GM10266 (cell line): Measurements from ENCODE around the gene RHBDL1.

Experiments
- DNase-seq: peaks from one replicate; pipeline ENCODE4 v3.0.0; 2012; ENCODE audit errors: extremely low spot score
- CTCF ChIP-seq: IDR thresholded peaks from 2 replicates; pipeline ENCODE4 v1.5.1; 2012; ENCODE audit warnings: mild to moderate bottlenecking, low read depth; ENCODE audit not compliant: control insufficient read depth, insufficient read depth; ENCODE audit errors: missing control alignments

Gene RHBDL1

GRCh38 chr16:717450-718245 lies 42.2 kb downstream of the RHBDL1 start:
- DNase-seq, result no peak
- TF ChIP-seq CTCF, result no peak

GRCh38 chr16:718389-718788 lies 42.9 kb downstream of the RHBDL1 start:
- DNase-seq, result no peak
- TF ChIP-seq CTCF, result no peak

- no peak for TF ChIP-seq CTCF
- DNase-seq, result no peak
Measured at GRCh38 chr16:718922-719321, 43.5 kb downstream of the RHBDL1 start.

GRCh38 chr16:719815-720446 lies 44.5 kb downstream of the RHBDL1 start:
- no peak for DNase-seq
- TF ChIP-seq CTCF, result peak; percentile 37

- peak; percentile 50 for TF ChIP-seq CTCF
- DNase-seq, result peak; percentile 87
Measured at GRCh38 chr16:720447-720989, 45.0 kb downstream of the RHBDL1 start.

GRCh38 chr16:720990-721764 lies 45.7 kb downstream of the RHBDL1 start, which contains the start of gene ANTKMT:
Gene ANTKMT, plus strand, starts transcription at chr16:721146. Its CDS starts 129 bp downstream, at chr16:721275.
- DNase-seq, result peak; percentile 96
- peak; percentile 5 for TF ChIP-seq CTCF
